HG02938 (cell line): Measurements from ENCODE around the gene LTBP1.
A peak's percentile ranks its signal among the peaks of the same experiment; 100 is the strongest.
"Not testable (repeated sequence)": the region's sequence is repeated elsewhere in the genome, so short reads cannot be mapped to it uniquely, and the experiment has no call there.

ENCODE experiments used
- ATAC-seq: cut with Tn5 transposase; IDR thresholded peaks from one replicate; pipeline ENCODE4 v1.9.1; 2021; ENCODE audit warnings: mild to moderate bottlenecking, moderate library complexity; ENCODE audit not compliant: unreplicated experiment

Gene LTBP1

GRCh38 chr2:32946314-32947075, at the start of gene LTBP1:
Gene LTBP1 (plus strand): TSS chr2:32946953. CDS start chr2:32947325, 372 bp downstream.
- ATAC-seq = peak; percentile 54

- ATAC-seq = no peak
These were observed 46.3 kb upstream of the LTBP1 start for GRCh38 chr2:32900246-32900973.

GRCh38 chr2:32901313-32901712, 45.4 kb upstream of the LTBP1 start:
- ATAC-seq = no peak

GRCh38 chr2:32902174-32902573, 44.6 kb upstream of the LTBP1 start:
- no peak for ATAC-seq

GRCh38 chr2:32902986-32903385, 43.8 kb upstream of the LTBP1 start:
- no peak for ATAC-seq

GRCh38 chr2:32904074-32904473, 42.7 kb upstream of the LTBP1 start:
- no peak for ATAC-seq

GRCh38 chr2:32904751-32905150, 42.0 kb upstream of the LTBP1 start:
- ATAC-seq = no peak

- ATAC-seq = no peak
These were observed 41.5 kb upstream of the LTBP1 start for GRCh38 chr2:32905270-32905669.

- ATAC-seq = peak; percentile 94
These were observed 35.7 kb upstream of the LTBP1 start for GRCh38 chr2:32910883-32911598.

- no peak for ATAC-seq
These were observed 31.1 kb upstream of the LTBP1 start for GRCh38 chr2:32915694-32916093.

GRCh38 chr2:32918774-32919173, 28.0 kb upstream of the LTBP1 start:
- ATAC-seq = no peak

GRCh38 chr2:32919901-32920300, 26.9 kb upstream of the LTBP1 start:
- ATAC-seq = not testable (repeated sequence)

GRCh38 chr2:32921486-32921885, 25.3 kb upstream of the LTBP1 start:
- ATAC-seq = not testable (repeated sequence)

GRCh38 chr2:32922501-32922900, 24.3 kb upstream of the LTBP1 start:
- ATAC-seq = no peak

GRCh38 chr2:32923109-32923508, 23.6 kb upstream of the LTBP1 start:
- ATAC-seq = no peak

- ATAC-seq = no peak
These were observed 21.4 kb upstream of the LTBP1 start for GRCh38 chr2:32925283-32925815.

- ATAC-seq = no peak
These were observed 20.6 kb upstream of the LTBP1 start for GRCh38 chr2:32925976-32926707.

GRCh38 chr2:32926708-32927084, 20.1 kb upstream of the LTBP1 start:
- ATAC-seq = no peak

GRCh38 chr2:32930436-32930835, 16.3 kb upstream of the LTBP1 start:
- no peak for ATAC-seq

- no peak for ATAC-seq
These were observed 15.2 kb upstream of the LTBP1 start for GRCh38 chr2:32931519-32931918.
